PC-9 (cell line): Measurements from ENCODE around the gene MBNL2.

Experiments used
- CTCF ChIP-seq: fragments of 200-600 bp; sonication (generic); conservative IDR thresholded peaks from 2 replicates; pipeline ENCODE4 v1.6.1; 2017; ENCODE audit warnings: mixed run types, antibody characterized with exemption, mild to moderate bottlenecking, moderate library complexity
- EZH2 ChIP-seq: fragments of 200-600 bp; sonication (generic); IDR thresholded peaks from 2 replicates; pipeline ENCODE4 v1.8.0; 2017; ENCODE audit warnings: antibody characterized with exemption, low read depth

- TF ChIP-seq CTCF (no peak), EZH2 (no peak)
Observed at GRCh38 chr13:97341135-97341534, 119.0 kb downstream of the MBNL2 start.
